Liver (tissue), 9 donors: ENCODE data around the gene AKT3. TPM values are rescaled to one million over a fixed set of nuclear protein-coding genes. Genes with fewer than 3 reads are reported as not detected.

Experiments used
- DNase-seq: peaks from one replicate; pipeline ENCODE4 v3.0.0-alpha.2; 2017; ENCODE audit warnings: low spot score
- H3K27ac ChIP-seq, 2 donors: one replicate each; pipeline ENCODE4 v1.7.0; 2013; ENCODE audit warnings: inconsistent platforms in 2 of 2, low read length in 2 of 2, control low read depth in 1 of 2, low read depth in 1 of 2, mild to moderate bottlenecking in 1 of 2
- H3K27me3 ChIP-seq, 4 donors: one replicate each; pipeline versions ENCODE4 v1.6.1 to v1.7.0; 2013; ENCODE audit warnings: low read length in 3 of 4, inconsistent platforms in 1 of 4, mild to moderate bottlenecking in 1 of 4, moderate library complexity in 1 of 4; ENCODE audit not compliant: control insufficient read depth in 4 of 4, insufficient read depth in 4 of 4
- H3K36me3 ChIP-seq, 4 donors: one replicate each; pipeline versions ENCODE4 v1.6.1 to v1.7.0; 2013; ENCODE audit warnings: low read length in 3 of 4, mild to moderate bottlenecking in 3 of 4, low read depth in 1 of 4, moderate library complexity in 1 of 4; ENCODE audit not compliant: control insufficient read depth in 4 of 4, insufficient read depth in 3 of 4
- H3K4me1 ChIP-seq, 4 donors: one replicate each; pipeline versions ENCODE4 v1.6.1 to v1.7.0; 2013; ENCODE audit warnings: low read length in 3 of 4, mild to moderate bottlenecking in 3 of 4, moderate library complexity in 1 of 4; ENCODE audit not compliant: control insufficient read depth in 4 of 4, insufficient read depth in 4 of 4
- H3K4me3 ChIP-seq, 3 donors: one replicate each; pipeline versions ENCODE4 v1.6.1 to v1.7.0; 2013; ENCODE audit warnings: low read length in 3 of 3, control low read depth in 1 of 3, low read depth in 1 of 3, mild to moderate bottlenecking in 1 of 3
- H3K9ac ChIP-seq, 2 donors: one replicate each; pipeline ENCODE4 v1.7.0; 2013; ENCODE audit warnings: low read length in 2 of 2, mild to moderate bottlenecking in 2 of 2, moderate library complexity in 2 of 2, control low read depth in 1 of 2, low read depth in 1 of 2
- H3K9me3 ChIP-seq, 4 donors: one replicate each; pipeline versions ENCODE4 v1.6.1 to v1.7.0; 2013; ENCODE audit warnings: low read length in 3 of 4; ENCODE audit not compliant: control insufficient read depth in 4 of 4
- ATF3 ChIP-seq: IDR thresholded peaks from 2 replicates; pipeline ENCODE4 v1.6.1; 2016; ENCODE audit warnings: antibody characterized with exemption
- CTCF ChIP-seq: fragments of 150-350 bp; IDR thresholded peaks from 2 replicates; pipeline ENCODE4 v1.5.1; 2017; ENCODE audit warnings: improper control_type of control experiment, low read depth, low read length; ENCODE audit not compliant: missing input control
- EGR1 ChIP-seq, 2 donors: IDR thresholded peaks; 2 replicates each; pipeline ENCODE4 v1.6.1; 2016 to 2018; ENCODE audit warnings: antibody characterized with exemption in 2 of 2, low read depth in 2 of 2
- FOXA1 ChIP-seq: IDR thresholded peaks from 2 replicates; pipeline ENCODE4 v1.6.1; 2016; ENCODE audit warnings: antibody characterized with exemption
- FOXA2 ChIP-seq: IDR thresholded peaks from 2 replicates; pipeline ENCODE4 v1.6.1; 2016; ENCODE audit warnings: antibody characterized with exemption
- GABPA ChIP-seq, 2 donors: IDR thresholded peaks in 1 of 2; conservative IDR thresholded peaks in 1 of 2; 2 replicates each; pipeline ENCODE4 v1.6.1; 2016; ENCODE audit warnings: antibody characterized with exemption in 2 of 2, mild to moderate bottlenecking in 1 of 2, moderate library complexity in 1 of 2
- HNF4A ChIP-seq, 2 donors: conservative IDR thresholded peaks; 2 replicates each; pipeline ENCODE4 v1.6.1; 2016; ENCODE audit warnings: antibody characterized with exemption in 2 of 2, mild to moderate bottlenecking in 2 of 2
- HNF4G ChIP-seq: IDR thresholded peaks from 2 replicates; pipeline ENCODE4 v1.6.1; 2016; ENCODE audit warnings: antibody characterized with exemption
- JUND ChIP-seq, 2 donors: IDR thresholded peaks; 2 replicates each; pipeline ENCODE4 v1.6.1; 2016; ENCODE audit warnings: antibody characterized with exemption in 2 of 2
- MAX ChIP-seq: IDR thresholded peaks from 2 replicates; pipeline ENCODE4 v1.6.1; 2016; ENCODE audit warnings: antibody characterized with exemption
- NR2F2 ChIP-seq: IDR thresholded peaks from 2 replicates; pipeline ENCODE4 v1.6.1; 2016; ENCODE audit warnings: antibody characterized with exemption
- RAD21 ChIP-seq, 2 donors: IDR thresholded peaks; 2 replicates each; pipeline ENCODE4 v1.6.1; 2016; ENCODE audit warnings: antibody characterized with exemption in 2 of 2, mild to moderate bottlenecking in 2 of 2
- REST ChIP-seq: IDR thresholded peaks from 2 replicates; pipeline ENCODE4 v1.6.1; 2016; ENCODE audit warnings: antibody characterized with exemption, mild to moderate bottlenecking
- RXRA ChIP-seq, 2 donors: IDR thresholded peaks; 2 replicates each; pipeline ENCODE4 v1.6.1; 2017 to 2018; ENCODE audit warnings: antibody characterized with exemption in 2 of 2, mild to moderate bottlenecking in 1 of 2
- SP1 ChIP-seq: IDR thresholded peaks from 2 replicates; pipeline ENCODE4 v1.6.1; 2018; ENCODE audit warnings: antibody characterized with exemption, mild to moderate bottlenecking
- TAF1 ChIP-seq: conservative IDR thresholded peaks from 2 replicates; pipeline ENCODE4 v1.6.1; 2016; ENCODE audit warnings: antibody characterized with exemption, mild to moderate bottlenecking
- YY1 ChIP-seq: IDR thresholded peaks from 2 replicates; pipeline ENCODE4 v1.6.1; 2016; ENCODE audit warnings: antibody characterized with exemption, mild to moderate bottlenecking
- ZBTB33 ChIP-seq: IDR thresholded peaks from 2 replicates; pipeline ENCODE4 v1.6.1; 2016; ENCODE audit warnings: antibody characterized with exemption
- WGBS: extraction: QIAGEN DNeasy Blood & Tissue Kit; methylation state at CpG from one replicate; pipeline ENCODE4 v1.1.7; 2013; 5-methylcytosine and 5-hydroxymethylcytosine counted together
- polyA plus RNA-seq, 2 donors: library from polyadenylated mRNA; stranded (reverse) in 1 of 2; unstranded in 1 of 2; fragments of 200-250 nt in 1 of 2; fragments of >200 nt in 1 of 2; fragmentation: Nextera tagmentation in 1 of 2; extraction: Ambion mirVana in 1 of 2; gene quantifications; one replicate each; pipeline versions ENCODE4 v1.2.1 to v1.2.3, GENCODE V29; 2013 to 2015
- total RNA-seq, 2 donors: library from RNA; depleted of rRNA; stranded (reverse); fragments of >200 nt; gene quantifications; one replicate each; pipeline ENCODE4 v1.2.3, GENCODE V29; 2014
- donor health status: healthy.
- donor health status: healthy.
- donor health status: healthy.
- donor health status: healthy.
- donor health status: healthy.

Gene AKT3
- total and polyA plus RNA-seq, 4 donors, result 1.7 to 7.6 (median 2.8) TPM

- Histone ChIP-seq H3K27ac (no peak overlapping the region), H3K9ac (no peak overlapping the region), H3K4me3 (no peak overlapping the region), H3K4me1 (no peaks in the 10 kb centered on the region), H3K9me3 (peaks cover 0 to 5% (median 1%) of the 10 kb centered on the region in 4 donors), H3K36me3 (no peaks in the 10 kb centered on the region), H3K27me3 (peaks cover 0 to 5% (median 0%) of the 10 kb centered on the region in 4 donors)
- WGBS, result 82% methylated on average over 1 of the region's 1 CpG
- TF ChIP-seq FOXA1 (no peak), FOXA2 (no peak), EGR1 (IDR thresholded peaks at IDR 0.05; ENCODE audit: low read depth in 2 of 2) (no peak), RXRA (IDR thresholded peaks at IDR 0.05) (no peak), RAD21 (IDR thresholded peaks at IDR 0.05) (no peak), YY1 (no peak), HNF4A (conservative IDR thresholded peaks at IDR 0.05) (no peak), ATF3 (no peak), TAF1 (no peak), CTCF (no peak), JUND (IDR thresholded peaks at IDR 0.05) (no peak), SP1 (no peak), NR2F2 (no peak)
- DNase-seq, result no peak
Observed at GRCh38 chr1:243821177-243821680, 28.8 kb downstream of the AKT3 start.

- no peak for DNase-seq
- TF ChIP-seq FOXA1, result no peak
- no peak for TF ChIP-seq JUND (IDR thresholded peaks at IDR 0.05)
- TF ChIP-seq SP1, result no peak
- TF ChIP-seq REST, result no peak
- TF ChIP-seq GABPA (IDR thresholded peaks at IDR 0.05 in 1 of 2, conservative IDR thresholded peaks at IDR 0.05 in 1 of 2), result no peak
- TF ChIP-seq NR2F2, result no peak
- no peak for TF ChIP-seq RXRA (IDR thresholded peaks at IDR 0.05)
- TF ChIP-seq TAF1, result no peak
- no peak for TF ChIP-seq MAX
- TF ChIP-seq RAD21 (IDR thresholded peaks at IDR 0.05), result no peak
- TF ChIP-seq YY1, result no peak
- TF ChIP-seq EGR1 (IDR thresholded peaks at IDR 0.05; ENCODE audit: low read depth in 2 of 2), result no peak
- TF ChIP-seq HNF4G, result no peak
- TF ChIP-seq ZBTB33, result no peak
- no peak for TF ChIP-seq FOXA2
- no peak for TF ChIP-seq HNF4A (conservative IDR thresholded peaks at IDR 0.05)
- TF ChIP-seq CTCF, result no peak
- TF ChIP-seq ATF3, result no peak
- 78% methylated on average over 5 of the region's 5 CpGs for WGBS
Observed at GRCh38 chr1:243819438-243819839, 30.6 kb downstream of the AKT3 start.

More at GRCh38 chr1:243819438-243819839, 30.6 kb downstream of the AKT3 start:
- Histone ChIP-seq H3K27me3 (no peaks in the 10 kb centered on the region), H3K9me3 (peaks cover 0 to 16% (median 3%) of the 10 kb centered on the region in 4 donors), H3K9ac (no peak overlapping the region), H3K4me1 (no peaks in the 10 kb centered on the region), H3K27ac (no peak overlapping the region), H3K36me3 (no peaks in the 10 kb centered on the region), H3K4me3 (no peak overlapping the region)
